Ovary (tissue), 3 donors: Measurements from ENCODE around the gene CASKIN2.

ENCODE experiments used
- CTCF ChIP-seq, 3 donors: fragments of 450-650 bp in 2 of 3; fragments of 200-600 bp in 1 of 3; IDR thresholded peaks; one replicate each; pipeline versions ENCODE4 v1.5.1 to v1.8.0; 2016 to 2022; ENCODE audit warnings: antibody characterized with exemption in 3 of 3, mild to moderate bottlenecking in 1 of 3
- EP300 ChIP-seq: sonication (generic); formaldehyde crosslinking; IDR thresholded peaks from one replicate; pipeline ENCODE4 v1.6.1; 2017; ENCODE audit warnings: antibody characterized with exemption
- POLR2A ChIP-seq: fragments of 450-650 bp; IDR thresholded peaks from one replicate; pipeline ENCODE4 v1.6.1; 2017; ENCODE audit warnings: antibody characterized with exemption, mild to moderate bottlenecking, moderate library complexity
- donor health status: DM: no; HTN: no; CAD: no.

DNA sequence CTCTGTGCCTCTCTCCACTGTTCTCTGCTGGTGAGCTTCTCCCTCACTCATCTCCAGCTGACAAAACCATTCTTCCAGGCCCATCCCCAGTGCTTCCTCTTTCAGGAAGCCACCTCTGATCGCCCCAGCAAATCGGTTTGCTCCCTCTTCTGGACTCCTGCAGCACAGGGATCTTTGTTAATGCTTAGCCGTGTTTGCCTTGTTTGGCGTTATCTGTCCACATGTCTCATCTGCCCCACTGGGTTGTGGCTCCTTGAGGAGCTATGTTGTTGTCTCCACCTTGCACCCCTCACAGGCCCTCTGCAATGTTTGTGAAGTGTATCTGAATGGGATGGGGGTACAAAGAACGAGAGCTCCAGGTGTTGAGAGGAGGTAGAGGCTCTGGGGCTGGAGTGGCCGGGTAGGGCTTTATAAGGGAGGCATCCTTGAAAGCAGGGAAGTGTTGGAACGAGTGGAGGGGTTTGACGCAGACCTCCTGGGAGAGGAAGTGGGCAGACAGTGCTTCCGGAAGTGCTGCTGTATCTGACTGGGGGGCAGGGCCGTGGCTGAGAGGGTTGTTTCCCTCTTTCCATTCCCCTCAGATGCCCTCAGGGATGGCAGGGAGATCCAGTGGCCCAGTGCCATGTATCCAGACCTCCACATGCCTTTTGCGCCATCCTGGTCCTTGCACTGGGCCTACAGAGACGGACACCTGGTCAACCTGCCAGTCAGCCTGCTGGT, 27.8 kb downstream of the CASKIN2 start:
- TF ChIP-seq POLR2A (no peak), CTCF (IDR thresholded peaks at IDR 0.05) (no peak), EP300 (no peak)
